T-helper 22 cell (primary cell): ENCODE results near the gene GALNT17.
"Not testable (repeated sequence)": the region's sequence is repeated elsewhere in the genome, so short reads cannot be mapped to it uniquely, and the experiment has no call there.

Experiments used
- DNase-seq: peaks from one replicate; pipeline ENCODE4 v3.0.0-alpha.2; 2020; ENCODE audit warnings: low read depth

Gene GALNT17

DNA sequence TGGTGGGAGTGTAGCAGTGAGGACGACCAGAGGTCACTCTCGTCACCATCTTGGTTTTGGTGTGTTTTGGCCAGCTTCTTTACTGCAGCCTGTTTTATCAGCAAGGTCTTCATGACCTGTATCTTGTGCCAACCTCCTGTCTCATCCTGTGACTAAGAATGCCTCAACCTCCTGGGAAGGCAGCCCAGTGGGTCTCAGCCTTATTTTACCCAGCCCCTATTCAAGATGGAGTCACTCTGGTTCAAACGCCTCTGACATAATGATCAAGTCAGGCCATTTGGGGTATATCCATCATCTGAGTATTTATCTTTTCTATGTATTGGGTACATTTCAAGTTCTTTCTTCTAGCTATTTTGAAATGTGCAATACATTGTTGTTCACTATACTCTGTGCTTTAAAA is 503.9 kb downstream of the GALNT17 start:
- not testable (repeated sequence) for DNase-seq

DNA sequence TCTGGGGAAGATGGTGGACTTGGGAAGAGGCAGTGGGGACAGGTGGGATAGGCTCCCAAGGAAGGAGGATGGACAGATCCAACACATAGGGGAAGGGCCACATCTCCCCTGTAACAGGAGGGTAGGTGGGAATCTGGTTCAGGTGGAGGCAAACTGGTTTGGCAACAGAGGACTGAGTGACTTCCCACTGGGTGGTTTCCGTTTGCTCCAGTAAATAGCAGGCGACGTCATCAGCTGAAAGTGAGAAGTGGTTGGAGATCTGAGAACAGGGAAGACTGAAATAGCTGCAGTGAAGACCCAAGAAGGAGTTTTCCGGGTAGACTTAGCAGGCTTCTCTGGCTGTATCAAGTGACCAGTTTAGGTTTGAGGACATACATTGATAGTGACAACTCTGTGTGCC is 504.4 kb downstream of the GALNT17 start:
- no peak for DNase-seq

DNA sequence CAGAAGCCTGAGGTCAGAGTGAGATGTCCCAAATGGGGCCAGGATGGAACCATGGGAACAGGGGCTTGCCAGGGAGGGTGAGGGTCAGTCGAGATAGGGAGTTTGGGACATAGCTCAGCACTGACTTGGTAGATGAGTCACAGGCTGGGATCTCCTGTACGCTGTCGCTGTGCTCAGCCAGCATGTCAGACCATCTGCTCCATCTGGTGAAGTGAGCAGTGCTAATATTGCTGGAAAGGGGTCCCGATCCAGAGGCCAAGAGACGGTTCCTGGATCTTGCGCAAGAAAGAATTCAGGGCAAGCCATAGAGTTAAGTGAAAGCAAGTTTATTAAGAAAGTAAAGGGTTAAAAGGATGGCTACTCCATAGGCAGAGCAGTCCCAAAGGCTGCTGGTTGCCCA is 505.6 kb downstream of the GALNT17 start:
- DNase-seq = no peak

DNA sequence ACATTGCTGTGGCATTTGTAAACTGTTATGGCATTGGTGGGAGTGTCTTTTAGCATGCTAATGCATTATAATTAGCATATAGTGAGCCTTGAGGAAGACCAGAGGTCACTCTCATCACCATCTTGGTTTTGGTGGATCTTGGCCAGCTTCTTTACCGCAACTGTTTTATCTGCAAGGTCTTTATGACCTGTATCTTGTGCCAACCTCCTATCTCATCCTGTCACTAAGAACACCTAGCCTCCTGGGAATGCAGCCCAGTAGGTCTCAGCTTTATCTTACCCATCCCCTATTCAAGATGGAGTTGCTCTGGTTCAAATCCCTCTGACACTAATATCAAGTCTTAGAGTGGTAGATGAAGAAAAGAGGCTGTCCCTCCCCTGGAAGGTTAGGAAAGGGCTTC is 506.2 kb downstream of the GALNT17 start:
- DNase-seq = no peak

DNA sequence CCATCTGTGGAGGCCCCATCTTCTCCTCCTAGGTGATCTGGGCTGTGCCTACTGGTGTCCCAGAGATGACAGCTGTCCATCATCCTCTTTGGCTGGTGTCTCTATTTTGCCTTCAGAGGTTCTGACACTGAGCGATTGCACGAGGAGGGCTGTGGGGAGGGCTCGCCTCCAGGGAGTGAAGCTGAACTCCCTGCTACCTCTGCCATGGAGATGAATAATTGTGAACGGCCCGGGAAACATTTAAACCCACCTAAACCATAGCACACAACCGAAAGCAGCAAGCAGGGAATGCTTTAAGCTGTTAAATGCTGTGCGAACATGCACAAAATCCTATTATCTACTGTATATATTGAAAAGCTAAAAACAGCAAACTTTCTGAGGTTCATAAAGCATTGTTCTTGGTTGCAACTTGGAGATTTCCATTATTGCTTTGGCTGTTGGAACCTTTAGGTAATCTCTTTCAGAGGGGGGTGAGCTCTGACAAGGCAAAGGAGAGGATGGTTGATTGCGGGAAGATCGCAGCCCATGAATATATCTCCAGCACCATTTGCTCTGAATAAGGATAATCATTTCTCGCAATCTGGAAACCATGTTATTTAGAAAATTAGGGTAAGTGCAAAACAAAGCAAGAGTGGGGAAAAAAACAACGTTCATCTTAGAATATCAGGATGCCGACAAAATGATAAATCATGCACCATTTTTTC is 507.6 kb downstream of the GALNT17 start:
- no peak for DNase-seq

DNA sequence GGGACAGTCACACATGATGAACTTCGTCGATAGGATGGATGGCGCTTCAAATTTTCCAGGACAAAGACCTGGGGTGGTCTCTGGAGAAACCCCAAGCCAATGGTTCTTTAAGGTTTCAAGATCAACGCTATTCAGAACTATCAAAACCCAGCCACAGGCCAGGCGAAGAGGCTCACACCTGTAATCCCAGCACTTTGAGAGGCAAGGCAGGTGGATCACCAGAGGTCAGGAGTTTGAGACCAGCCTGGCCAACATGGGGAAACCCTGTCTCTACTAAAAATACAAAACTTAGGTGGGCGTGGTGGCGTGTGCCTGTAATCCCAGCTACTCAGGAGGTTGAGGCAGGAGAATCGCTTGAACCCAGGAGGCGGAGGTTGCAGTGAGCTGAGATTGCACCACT is 511.1 kb downstream of the GALNT17 start:
- not testable (repeated sequence) for DNase-seq

DNA sequence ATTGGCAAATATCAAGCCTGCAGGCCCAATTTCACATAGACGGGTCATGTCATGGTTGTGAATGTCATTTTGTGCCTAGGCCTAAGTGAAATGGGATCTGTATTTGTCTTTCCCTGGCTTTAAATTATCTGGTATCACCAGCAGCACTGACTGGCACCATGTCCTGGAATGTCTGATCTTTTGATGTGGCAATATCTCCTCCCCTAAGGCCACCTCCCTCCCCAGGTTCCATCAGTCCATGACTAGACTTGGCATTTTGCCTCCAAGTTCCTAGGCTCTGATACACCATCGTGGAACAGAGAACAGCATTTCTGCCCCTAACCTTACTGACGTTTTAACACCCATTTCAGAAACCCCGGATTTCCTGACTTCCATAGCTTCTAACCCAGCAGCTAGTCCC is 513.9 kb downstream of the GALNT17 start:
- no peak for DNase-seq

DNA sequence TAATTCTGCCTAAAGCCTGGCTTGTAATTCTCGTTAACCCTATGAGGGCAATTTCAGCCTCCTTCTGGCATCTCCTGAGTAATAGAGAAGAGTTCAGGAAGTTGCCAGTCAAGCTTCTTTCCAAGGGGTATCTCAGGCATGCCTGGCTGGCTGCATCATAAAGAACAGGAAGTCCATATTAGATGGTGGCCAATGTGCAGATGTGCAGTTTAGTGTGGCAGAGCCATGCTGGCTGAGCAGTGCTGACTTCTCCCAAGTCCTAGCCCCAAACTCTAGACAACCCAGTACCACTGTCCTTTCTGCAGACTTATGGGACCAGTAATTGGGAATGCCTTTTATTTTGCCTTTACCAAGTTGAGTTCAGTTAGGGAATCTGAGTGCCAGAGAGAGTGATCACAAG is 517.9 kb downstream of the GALNT17 start:
- no peak for DNase-seq

DNA sequence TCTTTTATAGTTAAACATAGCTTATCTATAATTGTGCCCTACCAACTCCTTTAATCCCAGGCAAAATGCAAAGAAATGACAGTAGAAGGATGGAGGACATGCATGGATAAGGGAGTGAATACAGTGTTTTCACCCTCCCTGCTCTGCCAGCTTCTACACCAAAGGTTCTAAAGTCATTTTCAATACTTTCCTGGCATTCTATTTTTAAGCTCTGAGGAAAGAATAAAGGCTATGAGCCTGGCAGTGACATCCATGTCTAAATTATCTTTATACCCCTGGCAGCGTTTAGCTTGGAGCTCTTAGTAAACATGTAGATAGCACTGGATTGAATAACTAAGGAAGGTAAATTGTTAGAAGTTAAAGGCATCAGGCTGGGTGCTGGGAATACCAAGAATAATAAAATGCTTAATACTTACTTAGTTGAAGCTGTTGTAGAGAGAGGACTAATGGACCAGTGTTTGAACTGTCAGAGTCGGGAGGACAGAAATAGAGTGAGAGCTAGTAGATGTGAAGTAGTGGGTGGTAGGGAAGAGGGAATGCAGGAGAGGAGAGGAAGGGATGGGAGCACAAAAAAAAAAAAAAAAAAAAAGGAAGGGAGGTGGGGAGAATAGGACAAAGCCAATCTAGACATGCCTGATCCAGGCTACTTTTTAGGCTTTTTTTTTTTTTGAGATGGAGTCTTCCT is 518.9 kb downstream of the GALNT17 start:
- no peak for DNase-seq

DNA sequence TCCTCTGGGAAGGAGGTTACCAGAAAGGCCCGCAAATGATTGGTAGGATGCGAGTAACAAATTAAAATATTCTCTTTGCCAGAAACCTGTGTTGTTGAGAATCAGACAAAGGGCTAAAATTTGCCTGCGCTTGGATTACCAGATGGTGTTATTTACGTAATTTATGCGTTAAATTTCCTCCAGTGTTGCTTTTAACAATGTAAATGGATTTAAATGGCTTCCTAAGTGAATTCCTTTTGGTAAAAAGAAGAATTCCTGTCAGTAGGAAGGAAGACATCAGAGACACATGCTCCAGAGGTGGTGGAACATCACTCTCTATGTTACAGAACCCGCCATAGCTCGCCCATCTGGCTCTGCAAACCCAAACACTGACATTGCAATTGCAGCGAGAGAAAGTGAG is 520.6 kb downstream of the GALNT17 start:
- no peak for DNase-seq

DNA sequence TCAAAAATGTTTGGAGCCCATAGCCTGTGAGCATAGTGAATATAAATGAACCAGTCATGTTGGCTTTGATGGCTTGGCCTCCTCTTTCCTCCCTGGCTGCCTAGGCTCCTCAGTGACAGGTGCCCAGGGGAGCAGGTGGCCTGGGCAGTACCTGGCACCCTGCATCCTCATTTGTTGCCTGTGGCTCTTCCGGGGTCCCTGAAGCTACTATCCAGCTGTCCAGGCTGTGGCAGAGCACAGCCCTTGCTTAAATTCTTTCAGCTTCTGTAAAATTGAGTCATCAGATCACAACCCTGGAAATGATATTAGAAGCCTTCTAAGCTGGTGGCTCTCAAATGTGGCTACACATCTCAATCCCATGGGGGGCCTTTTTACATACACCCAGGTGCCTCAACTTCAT is 525.4 kb downstream of the GALNT17 start:
- no peak for DNase-seq

DNA sequence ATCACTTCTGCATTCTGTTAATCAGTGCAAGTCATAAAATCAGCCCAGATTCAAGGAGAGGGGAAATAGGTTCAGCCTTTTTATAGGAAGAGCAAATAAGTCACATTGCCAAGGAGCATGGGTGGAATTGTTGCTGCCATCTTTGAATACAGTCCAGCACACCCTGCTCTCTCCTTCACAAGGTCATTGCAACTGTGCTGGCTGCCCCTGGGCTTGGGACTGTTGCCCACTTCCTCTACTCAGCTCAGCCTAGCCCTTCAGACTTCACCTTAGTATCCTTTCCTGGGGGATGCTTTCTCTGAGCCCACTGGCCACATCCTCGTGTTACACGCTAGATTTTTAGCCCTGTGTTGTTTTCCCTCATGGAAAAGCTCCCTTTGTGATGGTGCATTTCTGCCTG is 527.7 kb downstream of the GALNT17 start:
- DNase-seq = no peak

DNA sequence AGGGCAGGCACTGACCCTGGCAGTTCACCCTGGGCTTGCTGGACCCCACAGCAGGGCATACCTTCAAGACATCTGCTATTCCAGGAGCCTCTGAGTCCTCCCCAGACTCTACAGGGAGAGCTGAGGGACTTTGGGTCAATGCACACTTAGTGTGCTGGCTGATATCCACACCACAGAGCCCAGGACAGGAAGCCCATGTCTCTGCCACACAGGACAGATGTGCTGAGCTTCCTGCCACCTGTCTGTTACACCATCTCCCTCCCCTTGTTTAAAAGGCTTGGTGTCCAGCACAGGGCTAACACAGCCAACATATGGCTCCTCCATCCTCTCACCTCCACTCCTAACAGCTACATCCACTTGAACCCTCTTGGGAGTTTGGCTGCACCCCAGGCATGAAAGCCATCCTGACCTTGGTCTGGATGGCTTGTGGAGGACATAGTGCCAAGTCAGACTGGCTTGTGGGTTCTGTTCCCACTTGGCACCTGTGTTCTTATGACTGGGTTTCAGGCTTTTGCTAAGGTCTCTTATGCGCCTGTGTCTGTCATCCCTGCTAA is 529.8 kb downstream of the GALNT17 start:
- no peak for DNase-seq

DNA sequence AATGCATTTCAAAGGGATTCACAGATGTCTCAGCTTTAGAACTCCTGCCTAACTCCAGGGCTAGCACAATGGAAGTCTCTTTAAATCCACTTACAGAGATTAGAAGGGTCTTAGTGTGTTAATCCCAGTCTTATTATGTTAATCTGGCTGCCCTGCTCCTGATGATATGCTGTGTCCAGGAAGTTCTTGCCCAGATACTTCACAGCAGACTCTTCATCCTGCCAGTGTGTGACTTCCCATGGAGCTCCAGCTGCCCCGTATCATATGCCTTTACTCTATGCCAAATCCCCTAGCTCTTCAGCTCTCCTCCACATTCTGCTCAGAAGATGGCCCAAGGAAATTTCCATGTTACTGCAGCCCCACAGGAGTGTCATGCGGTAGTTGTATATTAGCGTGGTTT is 533.8 kb downstream of the GALNT17 start:
- DNase-seq = no peak

DNA sequence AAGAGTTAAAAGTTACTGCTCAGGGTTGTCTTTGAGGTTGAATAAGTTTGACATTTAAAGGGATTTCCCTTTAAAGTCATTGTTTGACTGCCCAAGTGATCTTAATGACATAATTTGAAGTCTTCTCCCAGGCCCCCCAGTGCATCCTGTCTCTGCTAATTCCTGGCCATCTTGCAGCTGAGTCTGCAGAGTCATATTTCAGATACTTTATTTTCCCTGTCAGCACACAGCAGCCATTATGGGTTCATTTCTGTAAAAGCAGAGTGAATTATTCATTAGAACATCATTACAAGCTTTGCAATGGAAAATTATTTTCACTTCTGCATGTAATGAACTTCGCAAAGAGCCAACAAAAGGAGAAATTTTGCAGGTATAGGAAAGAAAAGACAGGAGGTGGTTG is 536.6 kb downstream of the GALNT17 start:
- DNase-seq = no peak

DNA sequence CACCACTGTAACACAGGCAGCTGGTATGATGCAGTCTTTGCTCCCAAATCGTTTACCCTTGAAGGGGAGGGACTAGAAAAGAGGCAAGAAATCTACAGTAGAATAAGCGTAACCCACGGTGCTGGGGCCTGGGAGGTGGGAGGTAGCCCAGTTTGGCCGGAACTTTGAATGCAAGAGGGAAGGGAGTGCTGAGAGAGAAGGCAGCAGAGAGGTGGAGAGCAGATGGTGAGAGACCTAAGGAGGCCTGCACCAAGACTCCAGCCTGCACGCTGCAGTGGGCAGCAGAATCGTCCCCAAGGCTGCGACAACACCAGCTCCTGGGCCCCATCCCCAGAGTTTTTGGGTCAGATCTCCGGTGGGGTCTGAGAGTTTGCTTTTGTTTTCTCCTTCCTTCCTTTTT is 547.5 kb downstream of the GALNT17 start:
- no peak for DNase-seq

DNA sequence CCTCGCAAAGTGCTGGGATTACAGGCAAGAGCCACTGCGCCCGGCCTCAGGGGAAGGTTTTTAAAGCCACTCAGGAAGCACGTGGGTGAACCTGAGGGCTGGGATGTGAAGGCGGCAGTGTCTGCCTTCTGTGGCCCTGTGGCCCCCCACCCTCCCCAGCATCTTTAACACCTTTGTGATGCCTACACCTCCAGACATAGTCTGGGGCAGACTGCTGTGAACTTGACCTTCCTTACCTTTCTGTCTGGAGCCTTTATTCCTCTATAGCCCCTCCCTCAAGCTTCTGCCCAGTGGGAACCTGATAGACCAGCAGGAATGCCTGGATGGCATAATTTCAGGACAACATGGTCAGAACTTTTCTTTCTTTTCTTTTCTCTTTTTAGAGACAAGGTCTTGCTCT is 550.2 kb downstream of the GALNT17 start:
- no peak for DNase-seq

DNA sequence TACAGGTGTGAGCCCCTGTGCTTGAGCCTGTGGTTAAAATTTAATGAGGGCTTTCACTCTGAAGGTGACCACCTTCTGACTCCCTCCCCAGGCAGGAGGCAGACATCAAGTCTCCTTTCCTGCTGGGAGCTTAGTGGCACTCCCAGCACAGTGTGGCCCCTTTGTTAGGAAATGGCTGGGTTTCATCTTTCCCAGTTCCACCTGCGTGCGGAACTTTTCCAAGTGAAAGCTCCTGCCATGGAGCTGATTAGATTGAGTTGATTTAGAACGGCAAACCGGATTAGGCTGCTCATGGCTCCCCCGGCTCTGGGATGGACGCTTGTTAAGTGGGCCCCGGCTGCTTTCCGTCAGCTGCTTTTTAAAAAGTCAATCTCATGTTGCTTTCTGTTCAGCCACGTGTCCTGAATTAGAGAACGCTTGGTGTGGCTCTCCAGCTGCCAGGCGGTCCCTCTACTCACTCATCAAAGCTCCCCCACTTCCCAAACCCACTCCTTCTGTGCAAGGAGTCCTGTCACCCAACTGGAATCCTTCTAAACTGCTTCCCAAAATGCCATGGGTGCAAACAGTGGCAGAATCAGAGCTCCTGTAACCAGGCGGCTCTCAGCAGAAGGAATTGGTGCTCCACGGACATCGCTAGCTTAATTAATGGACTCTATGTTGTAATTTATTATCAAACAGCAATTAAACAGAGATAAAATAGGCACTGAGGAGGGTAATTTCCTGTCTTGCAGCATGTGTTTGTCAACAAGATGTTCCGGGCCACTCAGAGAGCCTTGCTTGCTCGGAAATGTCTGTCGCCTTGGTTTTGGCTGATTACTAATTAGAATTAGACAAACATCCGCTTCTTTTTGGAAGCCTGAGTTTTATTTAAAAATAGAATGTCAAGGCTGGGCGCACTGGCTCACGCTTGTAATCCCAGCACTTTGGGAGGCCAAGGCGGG is 551.2 kb downstream of the GALNT17 start:
- no peak for DNase-seq

DNA sequence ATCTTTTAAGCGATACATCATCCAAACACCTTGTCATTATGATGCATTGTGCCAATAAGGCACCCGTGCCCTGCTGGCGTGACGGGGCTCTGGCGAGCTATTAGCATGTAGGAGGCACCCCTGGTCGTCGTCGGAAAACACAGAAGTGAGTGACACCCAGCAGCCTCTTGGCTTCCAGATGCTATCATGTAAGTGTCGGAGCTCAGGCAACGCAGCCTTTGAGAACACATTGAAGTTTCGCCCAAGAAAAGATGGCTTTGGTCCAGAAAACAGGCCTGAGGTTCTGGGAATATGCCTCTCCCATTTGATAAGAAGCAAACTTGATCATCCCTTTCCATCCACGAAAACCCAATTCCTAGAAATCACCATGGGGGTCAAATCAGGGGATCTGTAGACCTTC is 555.3 kb downstream of the GALNT17 start:
- no peak for DNase-seq

DNA sequence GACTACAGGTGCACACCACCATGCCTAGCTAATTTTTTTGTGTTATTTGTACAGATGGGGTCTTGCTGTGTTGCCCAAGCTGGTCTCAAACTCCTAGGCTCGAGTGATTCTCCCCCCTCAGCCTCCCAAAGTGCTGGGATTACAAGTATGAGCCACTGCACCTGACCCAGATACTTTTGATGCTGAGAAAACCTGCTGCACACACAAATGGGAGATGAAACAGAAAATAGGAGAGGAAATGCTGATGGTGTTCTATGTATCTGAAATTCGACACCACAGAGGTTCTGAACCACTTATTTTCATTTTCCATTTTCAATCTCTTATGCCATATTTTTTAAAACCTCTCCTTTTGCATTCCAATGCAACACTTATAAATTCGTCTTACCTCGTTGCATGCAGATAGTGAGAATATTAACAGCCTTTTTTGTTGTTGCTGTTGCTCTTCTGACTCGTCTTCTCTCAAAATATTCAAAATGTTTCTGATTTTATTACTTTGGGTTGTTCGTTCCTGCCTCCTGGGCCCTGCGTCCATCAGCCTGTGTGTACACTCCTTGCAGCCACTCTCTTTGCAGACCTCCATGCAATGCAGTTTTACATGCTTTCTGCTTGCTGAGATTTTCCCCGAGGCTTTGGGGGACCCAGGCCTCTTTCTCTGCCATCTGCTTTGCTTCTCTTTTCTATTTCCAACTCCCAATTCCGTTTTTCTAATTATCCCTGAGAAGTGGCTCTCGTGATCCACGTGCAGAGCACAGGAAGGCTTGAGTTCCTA is 556.1 kb downstream of the GALNT17 start:
- no peak for DNase-seq

DNA sequence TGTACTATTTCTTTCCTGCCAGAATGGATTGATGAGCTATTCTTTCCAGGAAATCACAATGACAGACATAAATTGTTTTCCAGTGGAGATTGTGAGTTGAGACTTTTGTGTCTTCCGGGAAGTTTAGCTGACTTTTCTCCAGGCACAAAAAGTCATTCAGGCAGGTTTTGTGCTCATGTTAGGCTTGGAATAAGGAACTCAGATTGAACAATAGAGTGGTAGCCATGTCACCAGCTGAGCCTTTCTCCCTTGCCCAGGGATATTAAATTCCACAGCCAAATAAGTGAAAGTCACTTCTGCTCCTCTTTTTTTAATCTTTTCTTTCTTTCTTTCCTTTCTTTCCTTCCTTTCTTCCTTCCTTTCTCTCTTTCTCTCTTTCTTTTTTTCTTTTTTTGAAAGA is 559.6 kb downstream of the GALNT17 start:
- DNase-seq = no peak

DNA sequence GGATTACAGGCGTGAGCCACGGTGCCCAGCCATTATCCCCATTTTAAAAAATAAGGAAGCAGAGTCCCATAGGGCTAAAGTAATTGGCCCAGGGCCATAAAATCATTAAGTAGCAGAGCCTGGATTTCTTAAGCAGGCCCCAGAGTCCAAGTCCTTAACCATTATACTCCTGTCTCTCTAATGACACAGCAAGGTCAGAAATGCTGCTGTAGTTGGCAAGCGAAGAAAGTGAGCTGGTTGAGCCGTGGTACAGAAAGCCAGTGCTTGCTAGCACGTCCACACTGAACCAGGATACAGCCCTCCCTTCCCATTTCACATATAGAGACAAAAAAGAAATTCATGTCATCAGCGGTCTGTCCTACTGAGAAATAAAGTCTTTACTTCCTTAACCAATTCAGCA is 562.7 kb downstream of the GALNT17 start:
- no peak for DNase-seq
